HepG2 (cell line): Measurements from ENCODE around the gene TMEM9B. TPM values are rescaled to one million over a fixed set of nuclear protein-coding genes. Genes with fewer than 3 reads are reported as not detected.

Source experiments
- ATAC-seq: fragments of 200-7000 bp; cut with Tn5 transposase; 3 replicates; pipeline ENCODE4 v1.9.1; 2020; ENCODE audit warnings: mild to moderate bottlenecking, moderate library complexity
- BruUV-seq: library from RNA; stranded (reverse); fragments of 400-500 nt; replicated peaks from 2 replicates; lab custom pipeline; 2021; lab: Mats Ljungman, UMichigan
- CTCF ChIA-PET: fragments of 300-600 bp; formaldehyde crosslinking; extraction: SDS; loops from one replicate; lab custom pipeline; 2021; ENCODE audit warnings: low total read pairs, inconsistent platforms, low intra/inter-chr PET ratio; lab: Yijun Ruan, JAX
- POLR2A ChIA-PET: fragments of 350-600 bp; sonication (Branson Sonifier 250); formaldehyde crosslinking; loops from one replicate; lab custom pipeline; 2020; ENCODE audit warnings: antibody characterized with exemption, inconsistent platforms; lab: Yijun Ruan, JAX
- DNase-seq: peaks from one replicate; pipeline ENCODE4 v3.0.0-alpha.2; 2015; ENCODE audit warnings: low spot score
- FAIRE-seq: peaks from 3 replicates; lab custom pipeline; 2011; peaks lifted over from hg19 to GRCh38; lab: Jason Lieb, UNC
- H2AFZ ChIP-seq: one replicate; pipeline ENCODE4 v1.6.1; 2011; ENCODE audit warnings: low read length, inconsistent platforms
- H3K27ac ChIP-seq: fragments of 300-600 bp; 3 replicates; pipeline ENCODE4 v1.8.0; 2011; ENCODE audit warnings: mixed run types, mild to moderate bottlenecking, mixed read lengths, low read length, inconsistent platforms; ENCODE audit not compliant: insufficient read depth; ENCODE audit errors: extremely low read length
- H3K27me3 ChIP-seq, 2 experiments: fragments of 200-600 bp in 1 of 2; 2 replicates in 1 of 2; 3 replicates in 1 of 2; pipeline versions ENCODE4 v1.6.0 to v1.8.0; 2011; ENCODE audit warnings: low read length in 2 of 2, mild to moderate bottlenecking in 2 of 2, moderate library complexity in 2 of 2, inconsistent platforms in 1 of 2; ENCODE audit not compliant: insufficient read depth in 2 of 2, control insufficient read depth in 1 of 2
- H3K36me3 ChIP-seq, 2 experiments: fragments of 200-600 bp in 1 of 2; replicated peaks in 1 of 2; 2 replicates in 1 of 2; 3 replicates in 1 of 2; pipeline versions ENCODE4 v1.5.1 to v1.8.0; 2011; ENCODE audit warnings: low read length in 2 of 2, inconsistent platforms in 1 of 2; ENCODE audit not compliant: insufficient read depth in 2 of 2, control insufficient read depth in 1 of 2
- H3K4me1 ChIP-seq: 2 replicates; pipeline ENCODE4 v1.5.1; 2012; ENCODE audit warnings: low read length, inconsistent platforms; ENCODE audit not compliant: insufficient read depth
- H3K4me2 ChIP-seq: 2 replicates; pipeline ENCODE4 v1.6.0; 2011; ENCODE audit warnings: low read depth, low read length, inconsistent platforms
- H3K4me3 ChIP-seq, 3 experiments: fragments of 200-600 bp in 1 of 3; sonication (generic), shearing (Covaris generic) in 1 of 3; replicated peaks in 1 of 3; 2 replicates each; pipeline ENCODE4 v1.5.1; 2011 to 2016; ENCODE audit warnings: low read length in 3 of 3, inconsistent platforms in 2 of 3, low read depth in 2 of 3, mild to moderate bottlenecking in 2 of 3, control low read depth in 1 of 3, mixed read lengths in 1 of 3; ENCODE audit not compliant: insufficient read depth in 1 of 3
- H3K79me2 ChIP-seq: one replicate; pipeline ENCODE4 v1.6.1; 2011; ENCODE audit warnings: low read length, inconsistent platforms; ENCODE audit not compliant: insufficient read depth
- H3K9ac ChIP-seq: 2 replicates; pipeline ENCODE4 v1.6.0; 2011; ENCODE audit warnings: mild to moderate bottlenecking, low read depth, low read length, inconsistent platforms; ENCODE audit not compliant: insufficient read depth
- H3K9me3 ChIP-seq: 2 replicates; pipeline ENCODE4 v1.5.1; 2012; ENCODE audit warnings: mild to moderate bottlenecking, low read length
- H4K20me1 ChIP-seq: 2 replicates; pipeline ENCODE4 v1.6.0; 2011; ENCODE audit warnings: inconsistent platforms, mild to moderate bottlenecking, low read length, moderate library complexity; ENCODE audit not compliant: insufficient read depth
- DR1 ChIP-seq: sonication (generic); formaldehyde crosslinking; IDR thresholded peaks from 2 replicates; pipeline ENCODE4 v1.8.0; 2021; ENCODE audit warnings: mild to moderate bottlenecking, missing genetic modification reagents, inconsistent platforms
- EZH2 ChIP-seq: conservative IDR thresholded peaks from 2 replicates; pipeline ENCODE4 v1.6.1; 2012; ENCODE audit warnings: mild to moderate bottlenecking, low read depth, low read length, moderate library complexity
- JUN ChIP-seq: sonication (generic); formaldehyde crosslinking; IDR thresholded peaks from 2 replicates; pipeline ENCODE4 v1.4.0; 2020; ENCODE audit warnings: mild to moderate bottlenecking, missing genetic modification reagents
- MAF1 ChIP-seq: sonication (generic); formaldehyde crosslinking; IDR thresholded peaks from 2 replicates; pipeline ENCODE4 v1.5.0; 2020; ENCODE audit warnings: missing genetic modification reagents, borderline replicate concordance
- MED13 ChIP-seq: sonication (generic); formaldehyde crosslinking; IDR thresholded peaks from 2 replicates; pipeline ENCODE4 v1.5.0; 2020; ENCODE audit warnings: missing genetic modification reagents
- SRSF1 ChIP-seq: fragments of 200-400 bp; formaldehyde crosslinking; optimal IDR thresholded peaks from 2 replicates; pipeline ENCODE3; 2017; ENCODE audit warnings: mild to moderate bottlenecking, low read depth, low read length, moderate library complexity
- ZFP1 ChIP-seq: IDR thresholded peaks from 2 replicates; pipeline ENCODE4 v1.6.1; 2016
- ZNF570 ChIP-seq: sonication (generic); formaldehyde crosslinking; IDR thresholded peaks from 2 replicates; pipeline ENCODE4 v1.4.0; 2020; ENCODE audit warnings: mild to moderate bottlenecking, missing genetic modification reagents, borderline replicate concordance
- ZNF775 ChIP-seq: sonication (generic); formaldehyde crosslinking; IDR thresholded peaks from 2 replicates; pipeline ENCODE4 v1.4.0; 2020; ENCODE audit warnings: missing genetic modification reagents, mild to moderate bottlenecking, moderate library complexity, borderline replicate concordance
- WGBS: methylation state at CpG from one replicate; pipeline ENCODE4 v1.1.6; 2017; ENCODE audit warnings: low lambda C conversion rate; 5-methylcytosine and 5-hydroxymethylcytosine counted together
- in situ Hi-C: cut with HindIII; loops from 2 replicates; pipeline ENCODE4 v1.10.0; 2017; ENCODE audit warnings: low pct_unique_long_range_greater_than_20kb; ENCODE audit not compliant: extremely low pct_ligation_motif_present
- intact Hi-C: fragments of 100-400 bp; cut with micrococcal nuclease; formaldehyde crosslinking; loops from one replicate; pipeline ENCODE4 v1.10.0; 2022; ENCODE audit not compliant: unreplicated experiment
- polyA plus RNA-seq, 8 experiments: library from polyadenylated mRNA; depleted of rRNA in 3 of 8; stranded (reverse) in 7 of 8; unstranded in 1 of 8; fragments of >200 nt; fragmentation: Illumina TruSeq in 4 of 8; extraction: Trizol in 4 of 8; gene quantifications; 2 replicates each; pipeline versions ENCODE4 v1.2.1 to v1.2.3, GENCODE V29; 2011 to 2016; ENCODE audit warnings: low read depth in 4 of 8, missing spikeins in 1 of 8, mixed read lengths in 1 of 8; ENCODE audit not compliant: insufficient read depth in 1 of 8
- total RNA-seq, 5 experiments: library from RNA; depleted of rRNA; stranded (reverse); fragments of >200 nt; fragmentation: Illumina TruSeq; extraction: Trizol; gene quantifications; 2 replicates each; pipeline ENCODE4 v1.2.3, GENCODE V29; 2016; ENCODE audit warnings: low read depth in 1 of 5
- TF ChIP-seq, protein P1 (sequence below): sonication (generic); formaldehyde crosslinking; IDR thresholded peaks from 2 replicates; pipeline ENCODE4 v1.8.1; 2023; ENCODE audit warnings: missing genetic modification reagents, inconsistent platforms, borderline replicate concordance
- TF ChIP-seq, protein P2 (sequence below): sonication (generic); formaldehyde crosslinking; IDR thresholded peaks from 2 replicates; pipeline ENCODE4 v1.5.0; 2020; ENCODE audit warnings: missing genetic modification reagents

The TMEM9B gene
- total and polyA plus RNA-seq, 2 of the 13 experiments (the other 11 are each of a cell fraction or from before 2014, with no cell fraction given): 12.4 to 20.8 TPM

GRCh38 chr11:9002920-9003572, 38.8 kb upstream of the TMEM9B start:
- no peaks in the 10 kb centered on the region for H3K9me3 ChIP-seq
- peaks cover 1 to 50% of the 10 kb centered on the region in 2 experiments for H3K27me3 ChIP-seq
- WGBS: 23% methylated on average over 8 of the region's 8 CpGs
- no peaks in the 10 kb centered on the region for H3K36me3 ChIP-seq
- H4K20me1 ChIP-seq: no peaks in the 10 kb centered on the region
- peak overlapping the region in 2 of 3 experiments; percentile 51 to 67; a peak in 2 of 6 replicates for H3K4me3 ChIP-seq
- no TSS peak for BruUV-seq
- no peak overlapping the region for H3K27ac ChIP-seq
- ATAC-seq: no peak
- CTCF ChIA-PET: no interaction called here
- H3K9ac ChIP-seq: no peak overlapping the region
- peaks cover 17% of the 10 kb centered on the region for H3K4me1 ChIP-seq
- no peak overlapping the region for H2AFZ ChIP-seq
- POLR2A ChIA-PET: no interaction called here
- in situ Hi-C loops: no loop called here
- intact Hi-C loops: no loop called here
- DNase-seq: no peak
- TF ChIP-seq, protein P1, sequence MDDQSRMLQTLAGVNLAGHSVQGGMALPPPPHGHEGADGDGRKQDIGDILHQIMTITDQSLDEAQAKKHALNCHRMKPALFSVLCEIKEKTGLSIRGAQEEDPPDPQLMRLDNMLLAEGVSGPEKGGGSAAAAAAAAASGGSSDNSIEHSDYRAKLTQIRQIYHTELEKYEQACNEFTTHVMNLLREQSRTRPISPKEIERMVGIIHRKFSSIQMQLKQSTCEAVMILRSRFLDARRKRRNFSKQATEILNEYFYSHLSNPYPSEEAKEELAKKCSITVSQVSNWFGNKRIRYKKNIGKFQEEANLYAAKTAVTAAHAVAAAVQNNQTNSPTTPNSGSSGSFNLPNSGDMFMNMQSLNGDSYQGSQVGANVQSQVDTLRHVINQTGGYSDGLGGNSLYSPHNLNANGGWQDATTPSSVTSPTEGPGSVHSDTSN: no peak
- TF ChIP-seq JUN (CRISPR knock-in tag) (no peak), EZH2 (peak; percentile 87; the same call in 1 of the 2 replicates), ZFP1 (CRISPR knock-in tag) (no peak), ZNF775 (CRISPR knock-in tag) (no peak), DR1 (no peak), MAF1 (CRISPR knock-in tag) (no peak)
- no peaks in the 10 kb centered on the region for H3K79me2 ChIP-seq
- peak overlapping the region; percentile 79 for H3K4me2 ChIP-seq
- FAIRE-seq: no peak

DNA sequence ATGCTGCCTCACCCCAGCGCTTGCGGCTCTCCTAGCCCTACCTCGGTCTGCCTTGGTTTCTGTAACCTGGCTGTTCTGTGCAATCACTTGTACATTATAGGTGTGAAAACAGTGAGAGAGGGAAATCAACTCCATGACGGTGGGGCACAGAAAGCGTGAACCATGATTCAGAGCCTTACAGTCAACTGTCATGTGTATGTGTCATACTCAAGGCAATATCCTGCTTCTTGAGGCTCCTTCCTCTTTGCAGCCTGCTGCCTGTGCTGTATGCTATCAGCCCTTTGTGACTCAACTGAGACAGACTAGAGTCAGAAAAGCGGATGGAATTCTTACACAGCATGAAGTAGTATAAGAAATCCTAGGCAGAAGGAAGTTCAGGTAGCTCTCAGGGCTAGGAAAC, 37.5 kb upstream of the TMEM9B start:
- peaks cover 25% of the 10 kb centered on the region for H3K4me1 ChIP-seq
- FAIRE-seq (no peak), DNase-seq (no peak), ATAC-seq (no peak)
- no peak overlapping the region for H3K9ac ChIP-seq
- WGBS: 71% methylated on average over 6 of the region's 6 CpGs
- no peak overlapping the region for H2AFZ ChIP-seq
- in situ Hi-C loops (no loop called here), intact Hi-C loops (no loop called here)
- peaks cover 1 to 47% of the 10 kb centered on the region in 2 experiments for H3K27me3 ChIP-seq
- H3K79me2 ChIP-seq: no peaks in the 10 kb centered on the region
- no peaks in the 10 kb centered on the region for H4K20me1 ChIP-seq
- H3K9me3 ChIP-seq: no peaks in the 10 kb centered on the region
- CTCF ChIA-PET: no interaction called here
- H3K4me2 ChIP-seq: no peak overlapping the region
- no peak overlapping the region for H3K27ac ChIP-seq
- no peak overlapping the region for H3K4me3 ChIP-seq
- no TSS peak for BruUV-seq
- POLR2A ChIA-PET: no interaction called here
- no peaks in the 10 kb centered on the region for H3K36me3 ChIP-seq
- TF ChIP-seq SRSF1 (no peak), MED13 (CRISPR knock-in tag) (no peak), ZNF570 (CRISPR knock-in tag) (no peak)
- TF ChIP-seq, protein P2, sequence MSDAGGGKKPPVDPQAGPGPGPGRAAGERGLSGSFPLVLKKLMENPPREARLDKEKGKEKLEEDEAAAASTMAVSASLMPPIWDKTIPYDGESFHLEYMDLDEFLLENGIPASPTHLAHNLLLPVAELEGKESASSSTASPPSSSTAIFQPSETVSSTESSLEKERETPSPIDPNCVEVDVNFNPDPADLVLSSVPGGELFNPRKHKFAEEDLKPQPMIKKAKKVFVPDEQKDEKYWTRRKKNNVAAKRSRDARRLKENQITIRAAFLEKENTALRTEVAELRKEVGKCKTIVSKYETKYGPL (CRISPR knock-in tag): no peak
